Endothelial cell of umbilical vein (primary cell): Measurements from ENCODE around the gene SULF2. TPM values are rescaled to one million over a fixed set of nuclear protein-coding genes. Genes with fewer than 3 reads are reported as not detected.

Experiments
- BruUV-seq: library from RNA; stranded (reverse); fragments of 400-500 nt; replicated peaks from 2 replicates; lab custom pipeline; 2021; lab: Mats Ljungman, UMichigan
- CTCF ChIA-PET: fragments of 300-600, 350-600 bp; sonication (Branson Sonifier 250); formaldehyde crosslinking; loops from one replicate; lab custom pipeline; 2021; ENCODE audit warnings: antibody characterized with exemption, inconsistent platforms; lab: Charles Lee
- POLR2A ChIA-PET: fragments of 300-600, 350-600 bp; sonication (Branson Sonifier 250); formaldehyde crosslinking; loops from one replicate; lab custom pipeline; 2021; ENCODE audit warnings: antibody characterized with exemption, inconsistent platforms; lab: Charles Lee
- DNase-seq: peaks from one replicate; pipeline ENCODE4 v3.0.0-alpha.2; 2011; ENCODE audit warnings: low read depth, low spot score
- FAIRE-seq: peaks from 2 replicates; lab custom pipeline; 2011; peaks lifted over from hg19 to GRCh38; lab: Jason Lieb, UNC
- H2AFZ ChIP-seq: 2 replicates; pipeline ENCODE4 v1.6.0; 2012; ENCODE audit warnings: low read depth, low read length, control low read depth, inconsistent platforms
- H3K27ac ChIP-seq: 2 replicates; pipeline ENCODE4 v1.5.1; 2011; ENCODE audit warnings: low read depth, mild to moderate bottlenecking, control low read depth, low read length, moderate library complexity; ENCODE audit not compliant: insufficient read depth
- H3K27me3 ChIP-seq, 2 experiments: 2 replicates each; pipeline versions ENCODE4 v1.6.0 to v1.6.1; 2011; ENCODE audit warnings: low read length in 2 of 2, mixed read lengths in 1 of 2; ENCODE audit not compliant: control insufficient read depth in 2 of 2, insufficient read depth in 2 of 2
- H3K36me3 ChIP-seq, 2 experiments: 2 replicates in 1 of 2; 3 replicates in 1 of 2; pipeline ENCODE4 v1.5.1; 2011; ENCODE audit warnings: low read length in 2 of 2, mild to moderate bottlenecking in 1 of 2, moderate library complexity in 1 of 2; ENCODE audit not compliant: control insufficient read depth in 2 of 2, insufficient read depth in 2 of 2; ENCODE audit errors: extremely low read depth in 1 of 2
- H3K4me1 ChIP-seq: 3 replicates; pipeline ENCODE4 v1.5.1; 2011; ENCODE audit warnings: mild to moderate bottlenecking, low read length; ENCODE audit not compliant: control insufficient read depth, insufficient read depth; ENCODE audit errors: extremely low read depth
- H3K4me2 ChIP-seq: 2 replicates; pipeline ENCODE4 v1.6.1; 2011; ENCODE audit warnings: low read length, control low read depth, mixed read lengths; ENCODE audit not compliant: insufficient read depth
- H3K4me3 ChIP-seq, 3 experiments: fragments of 200-600 bp in 1 of 3; sonication (generic), shearing (Covaris generic) in 1 of 3; replicated peaks in 1 of 3; 2 replicates each; pipeline ENCODE4 v1.5.1; 2011 to 2016; ENCODE audit warnings: control low read depth in 3 of 3, low read length in 3 of 3, mild to moderate bottlenecking in 2 of 3, inconsistent platforms in 1 of 3, low read depth in 1 of 3, moderate library complexity in 1 of 3; ENCODE audit not compliant: insufficient read depth in 1 of 3
- H3K79me2 ChIP-seq: 2 replicates; pipeline ENCODE4 v1.6.0; 2012; ENCODE audit warnings: low read length, inconsistent platforms; ENCODE audit not compliant: control insufficient read depth, insufficient read depth
- H3K9ac ChIP-seq: replicated peaks from 2 replicates; pipeline ENCODE3; 2011; ENCODE audit warnings: low read length, control low read depth; ENCODE audit not compliant: insufficient read depth; ENCODE audit errors: extremely low read depth
- H3K9me1 ChIP-seq: replicated peaks from 3 replicates; pipeline ENCODE4 v1.6.0; 2011; ENCODE audit warnings: mild to moderate bottlenecking, low read length; ENCODE audit not compliant: control insufficient read depth, insufficient read depth; ENCODE audit errors: extremely low read depth
- H3K9me3 ChIP-seq: replicated peaks from 2 replicates; pipeline ENCODE4 v1.5.1; 2012; ENCODE audit warnings: low read length, inconsistent platforms; ENCODE audit not compliant: control insufficient read depth, insufficient read depth
- H4K20me1 ChIP-seq: replicated peaks from 2 replicates; pipeline ENCODE3; 2011; ENCODE audit warnings: mild to moderate bottlenecking, low read length; ENCODE audit not compliant: control insufficient read depth, insufficient read depth; ENCODE audit errors: extremely low read depth
- CTCF ChIP-seq, 2 donors: IDR thresholded peaks; 1 replicate in 1 of 2; 2 replicates in 1 of 2; pipeline ENCODE4 v1.5.1; 2011; ENCODE audit warnings: low read length in 2 of 2, mild to moderate bottlenecking in 2 of 2, moderate library complexity in 2 of 2, control low read depth in 1 of 2, inconsistent platforms in 1 of 2, low read depth in 1 of 2; ENCODE audit not compliant: insufficient read depth in 1 of 2; ENCODE audit errors: extremely low read depth in 1 of 2
- EZH2 ChIP-seq: IDR thresholded peaks from 2 replicates; pipeline ENCODE4 v1.6.1; 2012; ENCODE audit warnings: borderline replicate concordance, low read depth, mild to moderate bottlenecking, moderate library complexity, low read length, inconsistent platforms; ENCODE audit not compliant: severe bottlenecking
- FOS ChIP-seq: IDR thresholded peaks from 2 replicates; pipeline ENCODE4 v1.6.1; 2011; ENCODE audit warnings: mild to moderate bottlenecking, low read length, moderate library complexity, borderline replicate concordance; ENCODE audit not compliant: insufficient read depth
- GATA2 ChIP-seq: IDR thresholded peaks from 2 replicates; pipeline ENCODE4 v1.7.0; 2011; ENCODE audit warnings: low read depth, mild to moderate bottlenecking, moderate library complexity, mixed read lengths, low read length; ENCODE audit not compliant: insufficient read length, insufficient read depth
- JUN ChIP-seq: IDR thresholded peaks from 2 replicates; pipeline ENCODE4 v1.6.1; 2011; ENCODE audit warnings: borderline replicate concordance, low read depth; ENCODE audit not compliant: insufficient read length, insufficient read depth
- MAX ChIP-seq: IDR thresholded peaks from 2 replicates; pipeline ENCODE4 v1.6.1; 2011; ENCODE audit not compliant: insufficient read depth, insufficient read length
- MYC ChIP-seq: IDR thresholded peaks from one replicate; pipeline ENCODE4 v1.6.1; 2011; ENCODE audit warnings: mild to moderate bottlenecking, low read depth, low read length
- POLR2A ChIP-seq: IDR thresholded peaks from 2 replicates; pipeline ENCODE4 v1.6.1; 2012; ENCODE audit warnings: low read depth, mild to moderate bottlenecking, control low read depth, low read length
- POLR2AphosphoS5 ChIP-seq: IDR thresholded peaks from 2 replicates; pipeline ENCODE4 v1.6.1; 2012; ENCODE audit warnings: low read depth, mild to moderate bottlenecking, control low read depth, low read length, moderate library complexity; ENCODE audit not compliant: insufficient read depth
- dilution Hi-C: fragments of 300-500 bp; cut with MboI; formaldehyde crosslinking; loops from one replicate; pipeline ENCODE4 v1.15.0; 2019; ENCODE audit warnings: low sequenced_read_pairs; ENCODE audit not compliant: extremely low pct_ligation_motif_present
- intact Hi-C: fragments of 100-400 bp; cut with micrococcal nuclease; formaldehyde crosslinking; loops from one replicate; pipeline ENCODE4 v1.10.0; 2022
- polyA plus RNA-seq, 4 experiments: library from polyadenylated mRNA; depleted of rRNA in 3 of 4; stranded (reverse) in 3 of 4; unstranded in 1 of 4; fragments of >200 nt; gene quantifications; 2 replicates each; pipeline versions ENCODE4 v1.2.1 to v1.2.3, GENCODE V29; 2011 to 2012; ENCODE audit warnings: missing spikeins in 1 of 4
- total RNA-seq: library from RNA; stranded (reverse); gene quantifications from 2 replicates; pipeline ENCODE4 v1.2.3, GENCODE V29; 2021

Gene SULF2
- total and polyA plus RNA-seq, 2 donors (not counting 3 experiments of a cell fraction or from before 2014, with no cell fraction given) = 58.5 to 160 TPM

GRCh38 chr20:47789081-47789763 is 3.9 kb upstream of the SULF2 start:
- no peaks in the 10 kb centered on the region for H3K9me3 ChIP-seq
- no peak overlapping the region for H3K27ac ChIP-seq
- POLR2A ChIA-PET = no interaction called here

GRCh38 chr20:47788741-47789080 is 3.4 kb upstream of the SULF2 start:
- FAIRE-seq = no peak
- peaks cover 0 to 3% of the 10 kb centered on the region in 2 experiments for H3K27me3 ChIP-seq
- H3K4me1 ChIP-seq = peaks cover 23% of the 10 kb centered on the region
- no TSS peak for BruUV-seq
- ChIA-PET POLR2A (no interaction called here), CTCF (interaction anchor here (0.5 to 1.4 kb wide), 3 partner anchors 505 to 850 kb away, joined by 3 to 6 read pairs (median 3); no protein-coding TSS in a partner anchor)
- no peak overlapping the region for H3K4me2 ChIP-seq
- H3K79me2 ChIP-seq = no peaks in the 10 kb centered on the region
- intact Hi-C loops = loop anchor here (5.0 kb wide), 1 partner anchor 494 kb away; no protein-coding TSS in a partner anchor
- H3K9me1 ChIP-seq = no peaks in the 10 kb centered on the region
- H3K9me3 ChIP-seq = no peaks in the 10 kb centered on the region
- H3K9ac ChIP-seq = no peak overlapping the region
- H2AFZ ChIP-seq = no peak overlapping the region
- no peak overlapping the region for H3K27ac ChIP-seq
- no peak overlapping the region for H3K4me3 ChIP-seq
- dilution Hi-C loops = no loop called here
- H3K36me3 ChIP-seq = no peaks in the 10 kb centered on the region
- no peaks in the 10 kb centered on the region for H4K20me1 ChIP-seq
- TF ChIP-seq FOS = no peak
- TF ChIP-seq MAX = no peak
- TF ChIP-seq POLR2AphosphoS5 = no peak
- TF ChIP-seq MYC = no peak
- no peak for TF ChIP-seq POLR2A
- TF ChIP-seq JUN = no peak
- TF ChIP-seq GATA2 = no peak
- TF ChIP-seq EZH2 = no peak
- TF ChIP-seq CTCF (IDR thresholded peaks at IDR 0.05; ENCODE audit: extremely low read depth in 1 of 2, insufficient read depth in 1 of 2, low read depth in 1 of 2, low read length in 2 of 2) = no peak
- DNase-seq = no peak

More at GRCh38 chr20:47789081-47789763, 3.9 kb upstream of the SULF2 start:
- no TSS peak for BruUV-seq
- TF ChIP-seq MAX (no peak), GATA2 (no peak), JUN (no peak)
- H4K20me1 ChIP-seq = no peaks in the 10 kb centered on the region
- no peaks in the 10 kb centered on the region for H3K79me2 ChIP-seq
- intact Hi-C loops = loop anchor here (5.0 kb wide), 1 partner anchor 493 kb away; no protein-coding TSS in a partner anchor
- H3K9ac ChIP-seq = no peak overlapping the region
- dilution Hi-C loops = no loop called here
- DNase-seq = no peak
- no peaks in the 10 kb centered on the region for H3K36me3 ChIP-seq
- H3K4me3 ChIP-seq = no peak overlapping the region
- H3K4me1 ChIP-seq = peaks cover 18% of the 10 kb centered on the region
- no peak overlapping the region for H3K4me2 ChIP-seq
- H3K9me1 ChIP-seq = no peaks in the 10 kb centered on the region
- H2AFZ ChIP-seq = no peak overlapping the region
- H3K27me3 ChIP-seq = peaks cover 0 to 3% of the 10 kb centered on the region in 2 experiments
- no peak for FAIRE-seq
- CTCF ChIA-PET = interaction anchor here (0.5 to 1.4 kb wide), 3 partner anchors 504 to 850 kb away, joined by 3 to 6 read pairs (median 3); no protein-coding TSS in a partner anchor
